Vagina (tissue), 2 donors: ENCODE measurements around the gene KCNS1. TPM values are rescaled to one million over a fixed set of nuclear protein-coding genes. Genes with fewer than 3 reads are reported as not detected.
A peak's percentile ranks its signal among the peaks of the same experiment; 100 is the strongest.

Experiments used
- DNase-seq, 2 donors: peaks; one replicate each; pipeline ENCODE4 v3.0.0-alpha.2; 2017; ENCODE audit errors: extremely low spot score in 2 of 2
- H3K27ac ChIP-seq: fragments of 200-600 bp; sonication (generic); one replicate; pipeline ENCODE4 v1.5.1; 2019
- H3K27me3 ChIP-seq: fragments of 200-600 bp; sonication (generic); one replicate; pipeline ENCODE4 v1.5.1; 2019
- H3K36me3 ChIP-seq, 2 donors: fragments of 200-600 bp; sonication (generic); one replicate each; pipeline ENCODE4 v1.5.1; 2017 to 2019
- H3K4me1 ChIP-seq: fragments of 200-600 bp; sonication (generic); one replicate; pipeline ENCODE4 v1.5.1; 2019
- H3K4me3 ChIP-seq, 2 donors: fragments of 200-600 bp; sonication (generic); 1 replicate in 1 of 2; 2 replicates in 1 of 2; pipeline ENCODE4 v1.5.1; 2016 to 2019
- H3K9me3 ChIP-seq: fragments of 200-600 bp; sonication (generic); one replicate; pipeline ENCODE4 v1.5.1; 2019
- CTCF ChIP-seq, 3 experiments: fragments of 450-650 bp in 2 of 3; fragments of 200-600 bp in 1 of 3; sonication (generic) in 1 of 3; IDR thresholded peaks; one replicate each; pipeline ENCODE4 v1.5.1; 2017 to 2019; ENCODE audit warnings: antibody characterized with exemption in 3 of 3, mild to moderate bottlenecking in 2 of 3, moderate library complexity in 2 of 3
- POLR2A ChIP-seq, 2 donors: fragments of 450-650 bp; IDR thresholded peaks; one replicate each; pipeline ENCODE4 v1.6.1; 2017; ENCODE audit warnings: antibody characterized with exemption in 2 of 2, mild to moderate bottlenecking in 2 of 2, moderate library complexity in 2 of 2
- POLR2AphosphoS5 ChIP-seq, 2 donors: sonication (generic); formaldehyde crosslinking; IDR thresholded peaks; one replicate each; pipeline ENCODE4 v1.9.0; 2017; ENCODE audit warnings: antibody characterized with exemption in 2 of 2, mild to moderate bottlenecking in 2 of 2, low read depth in 1 of 2; ENCODE audit not compliant: insufficient read depth in 1 of 2
- intact Hi-C: fragments of 100-400 bp; cut with DNase I; formaldehyde crosslinking; loops from one replicate; pipeline ENCODE4 v1.15.1; 2023
- total RNA-seq: library from RNA; depleted of rRNA; stranded (reverse); fragments of >200 nt; gene quantifications from one replicate; pipeline ENCODE4 v1.2.3, GENCODE V29; 2016

Gene KCNS1
- total RNA-seq, 1 donor from 2014 or later: not detected

GRCh38 chr20:45118028-45118427 lies 17.1 kb upstream of the KCNS1 start:
- TF ChIP-seq POLR2AphosphoS5 (IDR thresholded peaks at IDR 0.05; ENCODE audit: insufficient read depth in 1 of 2, low read depth in 1 of 2): no peak
- TF ChIP-seq POLR2A (IDR thresholded peaks at IDR 0.05): no peak
- TF ChIP-seq CTCF (IDR thresholded peaks at IDR 0.05): no peak
- H3K27me3 ChIP-seq: no peaks in the 10 kb centered on the region
- peaks cover 7% of the 10 kb centered on the region for H3K4me1 ChIP-seq
- no peak for DNase-seq
- intact Hi-C loops: no loop called here
- H3K9me3 ChIP-seq: no peaks in the 10 kb centered on the region
- no peak overlapping the region for H3K27ac ChIP-seq
- no peaks in the 10 kb centered on the region for H3K36me3 ChIP-seq
- H3K4me3 ChIP-seq: no peak overlapping the region

- H3K27ac ChIP-seq: no peak overlapping the region
- intact Hi-C loops: no loop called here
- no peak overlapping the region for H3K4me3 ChIP-seq
- H3K4me1 ChIP-seq: peaks cover 7% of the 10 kb centered on the region
- TF ChIP-seq POLR2AphosphoS5 (IDR thresholded peaks at IDR 0.05; ENCODE audit: insufficient read depth in 1 of 2, low read depth in 1 of 2): no peak
- no peak for TF ChIP-seq CTCF (IDR thresholded peaks at IDR 0.05)
- TF ChIP-seq POLR2A (IDR thresholded peaks at IDR 0.05): no peak
- peak in 1 of 2 donors; percentile 37 for DNase-seq
- H3K27me3 ChIP-seq: no peaks in the 10 kb centered on the region
- no peaks in the 10 kb centered on the region for H3K36me3 ChIP-seq
- no peaks in the 10 kb centered on the region for H3K9me3 ChIP-seq
Measured at GRCh38 chr20:45117581-45117980, 16.7 kb upstream of the KCNS1 start.

GRCh38 chr20:45115829-45116228 lies 14.9 kb upstream of the KCNS1 start:
- Histone ChIP-seq H3K9me3 (no peaks in the 10 kb centered on the region), H3K27ac (no peak overlapping the region), H3K4me3 (no peak overlapping the region), H3K36me3 (no peaks in the 10 kb centered on the region), H3K27me3 (no peaks in the 10 kb centered on the region), H3K4me1 (peaks cover 7% of the 10 kb centered on the region)
- TF ChIP-seq POLR2AphosphoS5 (IDR thresholded peaks at IDR 0.05; ENCODE audit: insufficient read depth in 1 of 2, low read depth in 1 of 2) (no peak), POLR2A (IDR thresholded peaks at IDR 0.05) (no peak), CTCF (IDR thresholded peaks at IDR 0.05) (no peak)
- no peak for DNase-seq
- intact Hi-C loops: no loop called here

GRCh38 chr20:45115386-45115774 lies 14.5 kb upstream of the KCNS1 start:
- Histone ChIP-seq H3K27ac (no peak overlapping the region), H3K9me3 (no peaks in the 10 kb centered on the region), H3K27me3 (no peaks in the 10 kb centered on the region), H3K4me3 (no peak overlapping the region), H3K4me1 (peaks cover 7% of the 10 kb centered on the region), H3K36me3 (no peaks in the 10 kb centered on the region)
- no peak for TF ChIP-seq CTCF (IDR thresholded peaks at IDR 0.05)
- no peak for TF ChIP-seq POLR2AphosphoS5 (IDR thresholded peaks at IDR 0.05; ENCODE audit: insufficient read depth in 1 of 2, low read depth in 1 of 2)
- TF ChIP-seq POLR2A (IDR thresholded peaks at IDR 0.05): no peak
- intact Hi-C loops: no loop called here
- DNase-seq: peak in 1 of 2 donors; percentile 70

- Histone ChIP-seq H3K27ac (no peak within 1 kb of the TSS), H3K27me3 (no peaks in the 10 kb centered on the region), H3K9me3 (no peaks in the 10 kb centered on the region), H3K4me1 (peaks cover 7% of the 10 kb centered on the region), H3K36me3 (no peaks in the 10 kb centered on the region), H3K4me3 (no peak within 1 kb of the TSS)
- intact Hi-C loops: no loop called here
- no peak for TF ChIP-seq CTCF (IDR thresholded peaks at IDR 0.05)
- TF ChIP-seq POLR2AphosphoS5 (IDR thresholded peaks at IDR 0.05; ENCODE audit: insufficient read depth in 1 of 2, low read depth in 1 of 2): peak in 1 of 2 donors; percentile 29
- no peak for DNase-seq
Measured at GRCh38 chr20:45114465-45115385, 13.8 kb upstream of the KCNS1 start, which contains the start of gene WFDC5. WFDC5 (minus strand) TSS chr20:45115174; CDS start chr20:45115083, 91 bp downstream.
